NCI-H1694 treated with DMSO at 0.1 percent for 48 hours (cell line): ENCODE measurements around the gene NFASC.

Experiments used
- DNase-seq: peaks from one replicate; lab custom pipeline; 2025; lab: John Stamatoyannopoulos, UW

Gene NFASC

DNA sequence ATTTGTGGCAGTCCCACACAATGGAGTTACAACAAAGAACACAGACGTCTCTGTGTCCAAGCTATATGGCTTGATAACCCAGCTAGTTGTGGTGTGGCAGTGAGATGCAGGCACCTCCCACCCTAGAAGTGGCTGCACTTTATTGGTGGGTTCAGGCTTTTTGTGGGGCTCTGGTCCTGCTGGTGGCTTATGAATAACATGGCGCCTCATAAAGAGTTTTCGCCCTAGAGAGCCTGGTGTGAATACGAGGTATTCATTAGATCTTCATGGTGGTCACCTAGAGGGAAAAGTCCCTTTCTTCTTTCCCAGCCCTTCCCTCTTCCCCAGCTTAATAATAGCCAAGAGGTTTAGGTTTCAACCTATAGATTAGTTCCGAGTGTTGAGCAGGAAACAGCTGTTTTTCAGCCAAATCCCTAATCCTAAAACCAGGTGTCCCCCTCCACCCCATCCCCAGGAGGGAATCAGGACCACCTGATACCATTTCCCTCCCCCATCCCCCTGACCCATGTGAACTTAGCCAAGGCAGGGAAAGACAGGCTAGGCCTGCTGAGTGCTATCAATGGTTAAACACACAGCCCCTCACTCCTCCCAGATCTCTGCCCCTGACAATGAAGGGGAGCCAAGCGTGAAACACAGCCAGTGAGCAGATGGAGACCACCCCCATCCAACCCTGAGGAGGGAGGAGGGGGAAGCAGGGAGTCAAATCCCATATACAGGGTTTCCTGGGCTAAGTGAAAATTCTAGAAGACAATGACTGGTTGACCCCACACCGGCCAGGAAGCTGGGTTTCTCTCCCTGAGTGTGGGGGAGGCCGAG, 58.2 kb downstream of the NFASC start:
- DNase-seq: peak; percentile 56

DNA sequence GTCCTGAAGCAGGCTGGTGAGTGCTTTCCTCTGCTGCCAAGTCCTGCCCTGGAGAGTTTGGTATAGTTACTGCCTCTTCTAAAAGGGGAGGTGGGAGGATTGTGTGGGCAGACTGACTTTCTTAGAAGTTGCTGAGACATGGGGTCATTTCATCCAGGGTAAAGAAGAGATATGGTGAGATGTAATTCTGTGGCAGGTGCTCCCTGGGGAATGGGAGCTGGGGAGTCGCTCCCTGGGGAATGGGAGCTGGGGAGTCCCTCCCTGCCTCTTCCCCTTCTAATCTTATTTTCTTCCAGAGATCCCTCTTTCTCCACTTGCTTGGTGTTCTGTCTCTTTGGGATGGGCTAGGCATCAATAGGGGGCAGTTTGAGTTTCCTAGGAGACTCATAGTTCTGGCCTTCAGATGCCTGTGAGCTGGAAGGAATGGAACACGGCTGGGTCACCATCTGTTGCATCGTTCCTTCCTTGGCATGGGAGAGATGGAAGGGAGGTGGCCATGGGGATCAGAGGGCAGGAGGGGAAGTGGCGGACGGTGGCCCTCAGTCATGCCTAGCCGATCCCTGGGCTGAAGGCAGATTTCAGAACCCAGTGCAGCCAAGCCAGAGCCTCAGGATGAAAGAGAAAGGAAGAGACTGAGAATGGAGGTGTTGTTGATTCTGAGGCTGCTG, 59.0 kb downstream of the NFASC start:
- peak; percentile 27 for DNase-seq

DNA sequence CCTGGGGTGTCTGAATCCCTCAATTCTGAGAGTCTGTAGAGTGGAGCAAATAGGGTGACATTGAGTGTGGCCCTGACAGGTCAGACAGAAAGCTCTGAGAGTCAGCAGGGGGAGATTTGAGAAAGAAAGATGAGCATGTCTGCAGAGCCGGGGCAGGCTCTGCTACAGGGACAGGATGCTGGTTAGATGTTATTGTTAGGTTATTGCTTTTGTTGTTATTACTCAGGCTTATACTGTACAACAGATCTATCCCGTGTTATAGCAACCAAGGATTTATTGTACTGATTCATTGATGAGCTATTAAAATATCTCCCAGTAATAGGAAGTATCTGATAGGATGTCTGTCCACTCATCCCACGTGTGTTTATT, 59.5 kb downstream of the NFASC start:
- no peak for DNase-seq

DNA sequence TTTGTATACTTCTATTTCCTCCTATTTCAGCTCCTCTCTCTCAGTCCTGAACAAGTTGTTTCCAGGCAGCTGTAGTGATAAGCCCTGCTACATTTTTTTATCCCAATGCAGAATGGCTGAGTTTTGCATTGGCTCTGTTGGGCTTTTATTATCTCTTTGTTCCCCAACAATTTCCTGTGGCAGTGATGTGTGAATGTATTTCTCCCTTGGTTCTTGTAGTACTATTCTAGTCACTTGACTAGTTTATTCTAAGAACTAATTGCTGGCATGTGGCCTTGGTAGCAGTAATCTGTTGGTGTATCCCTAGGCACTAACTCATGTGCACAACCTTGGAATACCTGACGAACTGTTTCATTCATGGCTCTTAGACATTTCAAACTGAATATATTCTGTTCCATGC, 60.7 kb downstream of the NFASC start:
- no peak for DNase-seq

DNA sequence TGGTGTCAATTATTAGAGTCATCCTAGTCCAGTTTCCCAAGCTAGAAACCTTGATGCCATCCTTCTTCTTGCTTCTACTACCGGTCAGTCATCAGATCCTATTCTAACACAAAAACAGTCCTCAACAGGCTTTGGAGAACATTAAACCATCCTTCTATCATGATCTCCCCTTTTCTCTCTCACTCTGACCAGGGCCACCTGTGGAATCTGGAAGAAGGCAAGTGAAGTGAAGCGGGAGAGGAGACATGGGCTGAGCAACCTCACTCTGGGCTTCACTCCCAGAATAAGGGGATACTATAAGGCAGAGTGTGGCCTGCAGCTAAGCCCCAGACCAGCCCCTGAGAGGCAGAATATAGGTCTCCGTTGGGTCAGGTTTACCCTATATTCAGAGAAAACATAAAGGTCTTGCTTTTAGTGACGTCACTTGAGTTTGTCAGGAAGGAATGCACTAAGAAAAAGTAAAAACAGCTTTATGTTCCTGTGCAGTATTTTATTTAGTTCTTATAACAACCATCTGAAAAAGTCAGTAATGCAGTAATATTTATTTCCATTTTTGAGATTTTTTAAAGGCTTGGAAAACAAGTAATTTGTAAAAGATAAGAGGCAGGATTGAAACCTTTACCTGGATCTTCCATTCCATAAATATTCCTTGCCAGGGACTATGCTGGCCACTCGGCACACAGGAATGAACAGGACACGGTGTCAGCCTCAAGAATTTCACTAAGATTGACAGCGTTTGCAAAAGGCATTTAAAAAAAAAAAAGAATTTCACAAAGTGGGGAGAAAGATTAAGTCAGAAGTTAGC, 61.3 kb downstream of the NFASC start:
- DNase-seq: no peak

DNA sequence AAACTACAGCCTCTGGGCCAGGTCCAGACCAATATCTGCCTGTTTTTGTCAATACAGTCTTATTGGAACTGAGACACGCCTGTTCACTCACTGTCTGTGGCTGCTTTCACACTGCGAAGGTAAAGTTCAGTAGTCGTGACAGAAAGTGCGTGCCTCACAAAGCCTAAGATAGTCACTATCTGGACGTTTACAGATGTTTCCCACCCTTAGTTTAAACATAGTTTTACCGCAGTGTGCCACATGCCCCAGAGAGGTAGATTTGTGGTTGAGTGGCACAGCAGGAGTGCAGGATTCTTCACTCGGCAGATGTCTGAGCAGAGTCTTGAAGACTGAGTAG, 61.9 kb downstream of the NFASC start:
- DNase-seq: no peak

DNA sequence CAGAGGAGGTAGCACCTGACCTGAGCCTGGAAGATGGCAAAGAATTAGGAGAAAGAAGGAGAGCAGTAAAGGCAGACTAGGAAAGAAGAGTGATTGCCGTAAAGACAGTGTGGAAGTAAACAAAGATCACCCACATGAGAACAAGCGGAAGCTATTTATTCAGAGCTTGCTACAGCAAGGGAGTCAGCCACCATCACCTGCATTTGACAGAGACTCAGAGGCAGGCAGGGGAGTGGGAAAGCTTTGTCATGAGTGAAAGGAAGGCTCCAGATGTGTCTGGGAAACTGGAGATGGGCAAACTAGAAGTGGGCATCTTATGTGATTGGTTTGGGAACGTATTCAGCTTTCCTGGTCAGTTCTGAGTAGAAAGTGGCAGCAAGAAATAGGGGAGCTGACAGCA, 64.5 kb downstream of the NFASC start:
- DNase-seq: no peak

DNA sequence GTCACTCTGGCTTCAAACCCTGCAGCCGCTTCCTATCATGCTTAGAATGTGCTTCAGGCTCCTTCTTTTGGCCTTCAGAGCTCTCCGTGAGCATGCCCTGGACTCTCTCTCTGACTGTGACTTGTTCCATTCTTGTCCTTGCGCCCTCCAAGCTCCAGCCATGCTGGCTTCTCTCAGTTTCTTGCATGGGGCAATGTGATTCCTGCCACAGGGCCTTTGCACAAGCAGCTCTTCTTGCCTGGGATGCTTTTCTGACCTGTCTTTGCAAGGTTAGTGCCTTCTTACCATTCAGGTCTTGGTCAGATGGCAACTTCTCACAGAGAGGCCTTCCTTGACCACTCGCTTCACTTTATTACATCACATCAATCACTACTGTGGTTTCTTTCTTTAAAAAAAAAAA, 66.1 kb downstream of the NFASC start:
- no peak for DNase-seq

DNA sequence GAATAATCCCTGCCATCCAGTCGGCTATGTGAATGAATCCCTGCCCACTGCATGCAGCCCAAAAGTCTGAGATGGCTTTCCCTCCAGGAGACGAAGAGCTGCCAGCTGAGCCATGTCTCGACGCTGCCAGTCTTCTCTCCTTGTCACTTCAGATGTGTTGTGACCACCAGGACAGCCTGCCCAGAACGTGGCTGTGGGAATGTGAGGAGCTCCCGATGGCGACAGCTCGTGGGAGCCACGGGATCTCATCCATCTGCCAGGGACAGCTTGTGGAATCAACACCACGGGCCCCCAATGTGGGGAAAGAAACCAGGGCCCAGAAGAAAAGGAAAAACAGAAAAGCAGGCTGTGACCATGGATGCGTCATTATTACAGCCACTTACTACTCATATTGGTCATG, 67.2 kb downstream of the NFASC start:
- no peak for DNase-seq

DNA sequence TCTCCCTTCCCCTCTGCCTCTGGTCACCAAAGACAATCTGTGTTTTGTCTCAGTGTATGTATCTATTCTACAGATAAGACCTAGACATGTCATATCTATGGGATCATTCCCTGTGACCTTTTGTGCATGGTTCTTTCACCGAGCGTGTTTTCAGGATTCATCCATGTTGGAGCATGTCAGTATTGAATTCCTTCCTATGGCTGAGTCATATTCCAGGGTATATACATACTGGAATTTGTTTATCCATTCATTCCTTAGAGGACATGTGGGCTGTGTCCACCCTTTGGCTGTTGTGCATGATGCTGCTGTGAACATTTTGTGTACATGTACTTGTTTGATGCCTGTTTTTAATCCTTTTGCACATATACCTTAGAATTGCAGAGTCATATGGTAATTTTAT, 69.9 kb downstream of the NFASC start:
- DNase-seq: no peak

DNA sequence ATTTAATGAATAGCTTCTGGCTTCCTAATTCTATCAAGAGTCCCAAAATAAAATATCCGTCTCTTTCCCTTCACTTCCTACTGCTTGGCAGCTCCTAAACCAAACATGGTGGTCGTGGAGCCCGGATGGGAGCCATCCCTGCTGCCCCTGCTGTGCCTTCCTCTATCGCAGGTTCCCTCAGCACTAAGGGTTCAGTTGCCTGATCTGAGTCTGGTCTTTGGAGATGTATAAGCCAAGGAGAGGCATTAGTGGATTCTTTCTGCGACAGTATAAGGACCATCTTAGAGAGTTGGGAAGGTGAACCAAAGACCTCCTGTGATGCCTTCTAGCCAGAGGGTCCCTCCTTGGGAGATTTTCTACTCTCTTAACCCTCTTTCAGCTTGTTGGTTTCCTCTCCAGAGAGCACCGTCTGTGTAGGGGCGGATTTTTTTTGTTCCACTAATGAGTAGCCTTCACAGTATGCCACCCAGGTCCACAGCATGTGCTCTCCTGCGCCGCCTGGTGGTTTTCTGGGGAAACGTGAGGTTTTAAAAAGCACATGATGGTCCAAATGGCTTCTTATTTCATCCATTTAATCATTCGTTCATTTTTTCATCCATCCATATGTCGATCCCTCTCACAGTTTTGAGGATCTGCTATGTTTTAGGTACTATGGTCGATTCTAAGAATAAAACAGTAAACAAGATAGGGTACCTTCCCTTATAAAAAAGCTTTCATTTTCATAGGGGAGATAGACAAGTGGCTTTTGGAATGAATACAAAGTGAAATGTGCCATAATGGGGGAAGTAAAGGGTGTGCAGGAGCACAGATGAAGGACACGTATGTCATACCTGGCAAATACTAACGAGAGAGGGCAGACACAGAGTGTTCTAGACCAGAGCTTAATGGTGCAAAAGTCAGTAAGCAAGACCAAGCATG, 71.0 kb downstream of the NFASC start:
- peak; percentile 79 for DNase-seq

DNA sequence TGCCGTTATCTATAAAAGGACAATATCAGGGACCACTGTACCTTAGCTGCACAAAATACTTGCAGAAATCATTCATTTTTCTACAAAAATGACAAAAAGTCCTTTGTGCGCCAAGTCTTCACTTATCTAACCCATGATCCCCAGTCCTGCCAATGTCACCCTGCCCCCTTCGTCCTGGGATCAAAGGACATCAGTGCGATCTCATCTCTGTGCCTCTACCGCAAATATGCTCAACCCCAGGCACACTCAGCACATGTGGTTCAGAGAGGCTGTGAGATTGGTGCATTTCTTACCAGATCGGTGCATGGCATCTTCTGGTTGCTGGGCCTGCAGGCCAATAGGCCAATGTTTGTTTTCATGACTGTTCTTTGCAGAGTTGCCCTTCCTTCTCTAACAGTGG, 72.8 kb downstream of the NFASC start:
- no peak for DNase-seq

DNA sequence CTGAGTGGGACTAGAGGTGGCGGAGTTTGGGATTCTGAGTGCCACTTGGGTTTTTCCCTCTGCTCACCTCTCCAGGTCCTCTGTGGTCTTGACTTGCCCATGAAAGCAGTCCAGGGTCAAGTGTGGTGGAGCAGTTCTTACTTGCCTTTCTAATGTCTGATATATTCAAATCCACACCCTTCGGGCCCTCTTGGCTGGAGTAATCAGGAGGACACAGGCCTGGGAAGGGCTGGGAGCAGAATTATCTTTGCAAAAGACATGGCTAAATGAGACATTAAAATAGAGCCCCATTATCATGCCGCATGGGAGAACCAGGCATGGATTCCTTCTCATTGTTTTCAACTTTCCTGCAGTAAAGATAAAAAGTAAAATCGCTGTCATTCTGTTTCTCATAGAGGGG, 74.0 kb downstream of the NFASC start:
- no peak for DNase-seq

DNA sequence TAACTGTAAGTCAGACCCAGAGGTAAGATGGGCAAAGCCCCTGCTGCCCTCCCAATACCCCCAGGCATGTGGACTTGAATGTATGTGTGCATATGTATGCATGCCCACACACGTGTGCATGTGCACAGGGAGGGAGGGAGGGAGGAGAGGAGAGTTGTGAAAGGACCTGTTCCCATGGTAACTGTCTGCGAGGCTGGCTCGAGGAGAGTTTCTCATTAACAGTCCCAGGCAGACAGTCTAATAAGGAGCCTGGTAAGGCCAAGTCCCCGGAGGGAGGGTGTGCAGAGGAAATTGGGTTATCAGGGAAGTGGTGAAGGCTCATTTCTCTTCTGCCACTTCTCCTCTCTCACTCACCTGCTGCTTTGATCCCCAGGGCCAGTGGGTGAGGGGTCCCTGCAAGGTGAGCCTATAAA, 74.9 kb downstream of the NFASC start:
- DNase-seq: no peak

DNA sequence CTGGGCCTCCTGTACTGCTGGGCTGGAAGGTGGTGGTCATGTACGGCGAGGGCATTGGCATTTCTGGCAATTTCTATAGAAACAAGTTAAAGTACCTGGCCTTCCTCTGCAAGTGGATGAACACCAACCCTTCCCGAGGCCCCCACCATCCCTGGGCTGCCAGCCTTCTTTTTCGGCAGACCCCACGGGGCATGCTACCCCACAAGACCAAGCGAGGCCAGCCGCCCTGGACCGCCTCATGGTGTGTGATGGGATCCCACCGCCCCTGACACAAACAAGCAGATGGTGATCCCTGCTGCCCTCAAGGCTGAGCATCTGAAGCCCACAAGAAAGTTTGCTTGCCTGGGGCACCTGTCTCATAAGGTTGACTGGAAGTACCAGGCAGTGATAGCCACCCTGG, 76.0 kb downstream of the NFASC start:
- DNase-seq: no peak

DNA sequence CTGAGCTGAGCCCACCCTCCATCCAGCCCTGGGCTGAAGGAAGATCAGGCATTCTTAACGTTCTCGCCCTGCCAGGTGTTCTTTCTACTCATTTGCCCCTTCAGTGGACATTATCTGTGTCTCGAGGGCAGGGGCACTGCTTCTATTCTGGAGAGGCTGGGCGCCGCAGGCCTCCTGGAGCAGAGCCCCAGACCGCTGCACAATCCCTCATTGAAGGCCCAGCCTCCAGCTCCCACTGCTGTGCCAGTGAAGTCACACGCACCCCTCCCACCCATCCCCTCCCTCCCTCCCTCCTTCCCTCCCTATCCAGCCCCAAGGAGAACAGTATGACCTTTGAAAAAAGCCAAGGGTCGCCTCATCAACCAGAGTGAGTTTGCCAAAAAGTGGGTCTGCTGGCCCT, 76.7 kb downstream of the NFASC start:
- DNase-seq: no peak

DNA sequence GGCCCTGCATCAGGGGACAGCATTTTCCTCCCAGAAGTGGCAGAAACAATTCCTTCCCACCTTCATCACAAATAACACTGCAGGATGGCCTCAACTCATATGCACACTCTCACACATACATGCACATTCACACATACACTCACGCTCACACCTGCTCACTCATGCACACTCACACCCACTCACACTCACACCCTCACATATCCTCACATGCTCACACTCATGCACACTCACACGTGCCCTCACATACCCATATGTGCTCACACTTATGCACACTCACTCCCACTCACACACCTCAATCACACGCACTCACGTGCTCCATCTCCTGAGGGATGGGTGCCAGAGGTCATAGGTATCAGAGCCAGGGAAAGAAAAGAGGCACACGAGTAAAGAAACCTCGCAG, 77.1 kb downstream of the NFASC start:
- no peak for DNase-seq

DNA sequence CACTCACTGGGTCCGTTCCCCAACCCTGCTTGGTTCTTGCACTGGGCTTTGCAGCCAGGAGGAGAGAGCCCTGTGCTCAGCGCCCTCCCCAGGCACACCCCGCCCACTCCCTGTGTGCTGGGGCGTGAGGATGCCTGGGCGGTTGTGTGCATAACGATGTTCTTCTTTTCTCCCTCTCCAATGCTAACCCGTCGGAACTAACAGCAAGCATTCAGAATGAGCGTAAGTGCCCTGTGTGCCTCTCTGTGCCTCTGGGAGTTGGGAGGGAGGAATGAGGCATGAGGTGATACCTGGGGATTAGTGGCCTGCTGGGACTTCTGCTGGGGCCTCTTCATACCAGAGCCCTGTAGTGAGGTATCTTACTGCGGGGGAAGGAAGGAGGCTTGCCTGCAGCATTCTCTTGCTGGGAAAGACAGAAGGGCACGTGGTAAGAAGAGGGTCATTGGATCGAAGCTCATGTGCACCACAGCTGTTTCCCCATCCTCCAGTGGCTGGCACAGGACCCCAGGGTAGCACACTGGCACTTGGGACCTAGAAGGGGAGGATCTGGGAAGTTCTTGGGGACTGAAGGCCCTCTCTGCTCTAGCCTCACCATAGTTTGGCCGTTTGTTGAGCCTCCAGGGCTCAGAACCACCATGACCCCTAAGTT, 79.8 kb downstream of the NFASC start:
- no peak for DNase-seq

DNA sequence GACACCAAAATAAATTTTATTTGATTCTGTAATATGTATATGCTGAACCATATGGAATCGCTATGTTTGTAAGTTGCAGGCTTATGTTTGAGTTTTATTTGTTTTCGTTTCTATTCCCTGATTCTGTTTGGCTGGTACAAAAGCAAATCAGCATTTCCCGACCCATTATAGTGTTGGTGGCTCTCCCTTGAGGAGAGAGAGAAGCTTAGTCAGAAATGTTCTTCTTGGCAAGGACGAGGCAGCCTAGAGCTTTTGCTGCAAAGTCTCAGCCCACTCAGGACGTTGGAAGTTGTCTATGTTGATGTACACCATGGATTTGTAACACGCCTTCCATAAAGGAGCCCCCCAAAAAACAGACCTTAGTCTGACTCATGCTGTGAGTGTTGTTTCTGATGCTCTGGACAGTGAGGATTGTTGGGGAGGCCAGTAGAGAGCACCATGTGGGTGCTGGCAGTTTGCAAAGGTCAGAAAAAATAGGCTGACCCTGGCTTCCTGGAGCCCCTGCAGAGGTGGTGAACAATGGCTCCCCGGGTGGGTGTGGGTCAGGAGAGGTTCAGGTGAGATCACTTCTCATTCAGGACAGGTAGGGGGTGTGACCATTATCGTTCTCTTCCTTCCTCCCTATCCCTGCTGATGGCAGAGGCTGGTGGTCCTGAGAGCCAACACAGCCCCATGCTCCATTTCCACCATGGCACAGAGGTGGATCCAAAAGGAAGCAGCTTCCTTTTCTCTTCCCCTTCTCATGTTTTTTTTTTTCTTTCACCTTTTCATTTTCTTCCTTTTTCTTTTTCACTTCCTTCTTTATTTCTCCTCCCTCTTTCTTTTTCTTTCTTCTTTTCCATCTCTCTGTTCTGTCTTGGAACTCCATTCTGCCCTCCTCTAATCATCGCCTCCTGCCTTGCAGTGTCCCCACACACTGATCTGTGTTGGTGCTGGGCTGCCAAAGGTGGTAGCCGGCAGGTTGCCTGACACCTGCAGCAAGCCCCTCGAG, 88.0 kb downstream of the NFASC start:
- DNase-seq: no peak

DNA sequence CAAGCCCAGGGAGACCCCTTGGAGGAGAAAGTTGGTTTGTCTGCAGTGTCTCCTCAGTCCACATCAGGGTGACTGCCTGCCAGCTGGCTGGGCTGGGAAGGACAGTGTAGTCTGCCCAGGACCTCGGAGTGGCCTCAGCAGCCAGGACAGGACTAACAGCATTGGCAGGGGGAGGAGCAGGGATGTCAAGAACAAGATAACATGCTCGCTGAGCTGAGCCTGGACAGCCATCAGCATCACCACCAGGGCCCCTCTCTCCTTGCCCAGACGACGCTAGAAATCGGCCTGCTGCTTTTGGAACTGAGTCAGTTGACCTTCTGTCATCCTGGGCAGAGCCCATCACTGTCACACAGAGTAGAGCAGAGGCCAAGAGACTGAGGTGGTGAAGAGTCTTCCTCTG, 88.7 kb downstream of the NFASC start:
- no peak for DNase-seq
